Stomach smooth muscle (tissue), 2 donors: ENCODE results near the gene CELF2.

Experiments used
- H3K27ac ChIP-seq: one replicate; pipeline ENCODE4 v1.7.0; 2013; ENCODE audit warnings: mild to moderate bottlenecking, low read length, inconsistent platforms
- H3K27me3 ChIP-seq, 2 donors: one replicate each; pipeline ENCODE4 v1.7.0; 2013; ENCODE audit warnings: low read length in 2 of 2; ENCODE audit not compliant: insufficient read depth in 2 of 2, control insufficient read depth in 1 of 2
- H3K36me3 ChIP-seq, 2 donors: one replicate each; pipeline ENCODE4 v1.7.0; 2013; ENCODE audit warnings: low read length in 2 of 2; ENCODE audit not compliant: control insufficient read depth in 2 of 2, insufficient read depth in 2 of 2
- H3K4me1 ChIP-seq: one replicate; pipeline ENCODE4 v1.7.0; 2013; ENCODE audit warnings: low read length; ENCODE audit not compliant: control insufficient read depth, insufficient read depth
- H3K4me3 ChIP-seq, 2 donors: one replicate each; pipeline ENCODE4 v1.7.0; 2013; ENCODE audit warnings: low read length in 2 of 2
- H3K9ac ChIP-seq, 2 donors: one replicate each; pipeline ENCODE4 v1.7.0; 2013; ENCODE audit warnings: low read length in 2 of 2, mild to moderate bottlenecking in 1 of 2
- H3K9me3 ChIP-seq, 2 donors: one replicate each; pipeline ENCODE4 v1.7.0; 2013; ENCODE audit warnings: low read length in 2 of 2; ENCODE audit not compliant: control insufficient read depth in 2 of 2
- donor health status: healthy.
- donor health status: Pancreatic carcinoma.

The CELF2 gene

DNA sequence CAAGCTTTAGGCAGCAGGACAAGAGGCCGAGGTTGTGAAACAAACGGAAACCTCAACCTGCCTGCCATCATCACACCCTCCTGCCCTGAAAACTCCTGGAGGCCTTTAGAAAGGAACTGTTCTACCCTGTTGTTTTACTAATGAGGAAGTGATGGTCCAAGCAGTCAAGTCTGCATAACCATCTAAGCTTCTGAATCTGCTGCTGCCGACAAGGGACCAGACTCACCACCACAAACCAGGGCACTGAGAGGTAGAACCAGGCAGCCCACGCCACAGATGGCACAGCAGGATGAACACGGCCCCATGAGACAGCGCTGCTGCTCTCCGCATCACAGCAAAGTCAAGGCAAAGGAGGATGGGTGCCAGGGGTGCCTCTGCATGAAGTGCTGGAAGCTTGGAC is 209.4 kb downstream of the CELF2 start:
- Histone ChIP-seq H3K27me3 (no peaks in the 10 kb centered on the region), H3K4me1 (no peaks in the 10 kb centered on the region), H3K27ac (no peak overlapping the region), H3K9ac (no peak overlapping the region), H3K36me3 (peaks cover 7 to 15% of the 10 kb centered on the region in 2 donors), H3K4me3 (no peak overlapping the region), H3K9me3 (no peaks in the 10 kb centered on the region)

DNA sequence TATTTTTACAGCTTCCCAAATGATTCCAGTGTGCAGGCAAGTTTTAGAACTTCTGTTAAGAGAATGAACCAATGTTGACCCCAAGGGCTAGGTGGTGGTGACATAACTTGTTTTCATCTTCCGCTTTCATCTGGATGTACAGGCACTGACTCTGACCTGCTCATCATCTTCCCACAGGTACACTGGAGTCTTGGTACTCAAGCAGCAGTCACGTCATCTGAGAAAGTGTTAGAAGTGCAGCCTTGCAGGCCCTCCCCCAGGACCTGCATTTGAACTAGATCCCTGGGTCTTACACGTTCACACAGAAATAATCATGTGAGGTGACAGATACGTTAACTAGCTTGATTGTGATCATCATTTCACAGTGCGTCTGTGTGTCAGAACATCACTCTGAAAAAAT is 212.2 kb downstream of the CELF2 start:
- H3K4me1 ChIP-seq, result no peaks in the 10 kb centered on the region

DNA sequence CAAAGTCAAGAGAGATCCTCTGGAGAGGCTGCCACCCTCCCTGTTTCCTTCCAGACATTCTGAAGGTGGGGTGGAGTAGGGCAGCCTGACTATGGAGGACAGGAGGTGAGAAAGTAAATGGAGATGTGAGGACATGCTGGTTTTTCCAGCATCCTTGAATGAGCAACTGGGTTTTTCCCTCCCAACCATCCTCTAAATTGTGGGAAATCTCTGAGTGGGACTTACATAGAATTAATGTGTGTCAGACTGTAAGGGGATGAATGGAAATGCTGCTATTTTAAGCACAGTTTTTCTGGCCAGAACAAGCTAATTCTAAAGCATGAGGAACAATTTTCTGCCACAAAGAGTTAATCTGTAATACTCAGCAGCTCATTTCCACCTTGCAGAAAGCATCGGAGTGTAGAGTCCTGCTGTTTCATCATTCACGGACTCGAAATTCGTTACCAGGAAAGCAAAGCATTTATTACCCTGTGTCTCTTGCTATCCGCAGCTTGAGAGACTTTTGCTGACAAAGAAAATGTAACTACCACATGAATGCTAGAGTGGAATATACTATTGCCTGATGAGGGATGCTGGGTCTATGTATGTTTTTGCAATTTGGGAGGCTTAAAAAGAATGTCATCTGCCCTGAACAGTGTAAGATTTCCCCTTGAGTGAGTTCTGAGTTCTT is 213.0 kb downstream of the CELF2 start:
- Histone ChIP-seq H3K27ac (no peak overlapping the region), H3K9ac (no peak overlapping the region), H3K36me3 (peaks cover 10 to 25% of the 10 kb centered on the region in 2 donors), H3K4me3 (no peak overlapping the region), H3K27me3 (no peaks in the 10 kb centered on the region), H3K4me1 (no peaks in the 10 kb centered on the region), H3K9me3 (peaks cover 0 to 6% of the 10 kb centered on the region in 2 donors)

More for the DNA sequence above, 212.2 kb downstream of the CELF2 start:
- H3K9ac ChIP-seq, result no peak overlapping the region
- peaks cover 0 to 6% of the 10 kb centered on the region in 2 donors for H3K9me3 ChIP-seq
- H3K36me3 ChIP-seq, result peaks cover 10 to 25% of the 10 kb centered on the region in 2 donors
- H3K27me3 ChIP-seq, result no peaks in the 10 kb centered on the region
- no peak overlapping the region for H3K27ac ChIP-seq
- H3K4me3 ChIP-seq, result no peak overlapping the region

DNA sequence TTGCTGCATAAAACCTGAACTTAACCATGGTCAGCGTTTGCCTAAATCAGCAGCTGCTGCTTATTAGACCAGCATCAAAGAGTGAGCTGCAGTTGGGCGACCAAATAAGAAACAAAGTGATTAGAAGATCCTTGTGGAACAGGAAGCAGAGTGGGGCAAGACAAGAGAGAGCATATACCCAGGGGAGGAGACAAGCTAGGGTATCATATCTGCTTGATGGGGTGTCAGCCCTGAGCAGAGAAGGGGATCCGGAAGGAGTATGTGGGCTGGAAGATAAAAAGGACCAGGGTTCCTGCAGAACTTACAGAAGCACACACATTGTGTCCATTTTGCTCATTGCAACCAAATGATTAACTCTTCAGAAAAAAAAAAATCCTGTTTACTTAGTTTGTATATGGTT is 213.6 kb downstream of the CELF2 start:
- H3K27me3 ChIP-seq, result no peaks in the 10 kb centered on the region
- no peak overlapping the region for H3K4me3 ChIP-seq
- peaks cover 10 to 25% of the 10 kb centered on the region in 2 donors for H3K36me3 ChIP-seq
- no peak overlapping the region for H3K27ac ChIP-seq
- no peaks in the 10 kb centered on the region for H3K4me1 ChIP-seq
- no peak overlapping the region for H3K9ac ChIP-seq
- H3K9me3 ChIP-seq, result peaks cover 0 to 6% of the 10 kb centered on the region in 2 donors

DNA sequence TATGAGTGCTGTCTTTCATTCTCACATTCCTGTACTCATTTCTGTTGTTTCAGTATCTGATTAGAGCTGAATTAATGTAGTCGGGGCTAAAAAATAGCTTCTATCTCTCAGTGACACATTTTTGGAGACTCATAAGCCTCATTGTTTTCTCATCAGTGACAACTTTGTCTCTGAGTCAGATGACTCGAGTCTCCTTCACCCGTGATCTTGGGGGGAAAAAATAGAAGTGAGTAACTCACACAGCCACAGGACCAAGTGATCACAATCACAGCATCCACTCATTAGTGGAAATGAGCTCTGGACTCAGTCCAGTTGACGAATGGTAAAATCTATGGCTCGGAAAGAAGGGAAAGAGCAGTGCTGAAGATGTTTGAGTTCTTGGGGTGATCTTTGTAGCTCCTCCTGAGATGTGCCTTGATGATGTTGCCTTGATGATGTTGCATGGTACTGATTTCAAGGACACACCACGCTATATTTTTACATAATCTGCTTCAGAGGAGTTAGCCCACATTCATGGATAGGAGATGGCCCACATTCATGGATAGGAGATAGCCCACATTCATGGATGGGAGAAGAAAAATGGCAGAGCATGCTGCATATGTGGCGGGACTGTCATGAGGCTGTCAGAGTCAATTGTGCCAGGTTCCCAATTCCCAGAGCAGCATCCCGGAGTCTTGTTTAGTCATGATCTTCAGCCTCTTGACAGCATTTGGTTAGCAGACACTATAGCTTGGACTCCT is 214.7 kb downstream of the CELF2 start:
- Histone ChIP-seq H3K27ac (no peak overlapping the region), H3K4me3 (no peak overlapping the region), H3K27me3 (no peaks in the 10 kb centered on the region), H3K9ac (no peak overlapping the region), H3K36me3 (peaks cover 10 to 20% of the 10 kb centered on the region in 2 donors), H3K9me3 (peaks cover 0 to 6% of the 10 kb centered on the region in 2 donors), H3K4me1 (no peaks in the 10 kb centered on the region)

DNA sequence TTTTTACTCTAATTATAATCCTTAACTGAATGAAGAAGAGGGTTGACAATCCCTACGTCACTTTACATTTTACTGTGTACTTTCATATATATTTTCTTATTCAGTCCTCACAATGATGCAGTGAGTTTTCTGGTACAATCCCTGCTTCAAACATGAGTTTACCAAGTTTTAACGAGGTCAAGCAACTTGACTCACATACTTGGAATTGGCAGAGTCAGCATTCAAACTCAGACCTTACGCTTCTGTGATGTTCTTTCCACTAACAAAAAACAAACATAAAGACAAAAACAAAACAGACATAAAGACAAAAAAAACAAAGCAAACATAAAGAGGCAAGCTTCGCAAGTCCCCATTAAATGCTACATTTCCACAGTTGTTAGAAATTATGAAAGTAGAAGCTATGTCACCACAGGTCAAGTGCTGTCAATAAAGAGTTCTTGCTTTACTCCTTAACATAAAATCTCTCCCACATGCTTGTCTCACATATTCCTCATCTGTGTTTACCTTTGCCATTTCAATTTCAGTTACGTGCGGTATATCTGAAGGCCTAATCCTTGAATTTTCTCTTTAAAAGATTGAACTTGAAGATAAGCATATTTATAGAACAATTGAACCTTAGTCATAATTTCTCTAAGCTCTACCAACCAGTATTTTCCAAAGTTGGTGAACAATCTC is 217.3 kb downstream of the CELF2 start:
- Histone ChIP-seq H3K4me1 (no peaks in the 10 kb centered on the region), H3K4me3 (no peak overlapping the region), H3K9ac (no peak overlapping the region), H3K27ac (no peak overlapping the region), H3K9me3 (peaks cover 0 to 6% of the 10 kb centered on the region in 2 donors), H3K36me3 (peaks cover 3 to 15% of the 10 kb centered on the region in 2 donors), H3K27me3 (no peaks in the 10 kb centered on the region)

DNA sequence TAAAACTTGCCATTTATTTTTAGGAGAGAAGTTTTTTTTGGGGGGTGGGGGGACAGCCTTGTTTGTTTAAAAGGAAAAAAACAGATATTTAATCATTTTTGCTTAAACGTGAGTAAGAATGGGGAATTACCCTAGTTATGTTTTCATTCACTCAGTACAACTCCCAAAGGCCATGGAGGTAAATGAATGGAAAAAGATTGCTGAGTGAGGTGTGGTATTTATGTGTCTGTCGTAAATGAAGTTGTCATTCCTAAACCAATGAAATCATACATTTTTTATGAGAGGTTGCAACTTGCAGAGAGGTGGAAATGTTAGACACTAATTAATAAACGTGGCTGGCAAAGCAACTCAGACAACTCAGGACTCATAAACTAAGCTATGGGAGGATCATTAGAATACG is 218.1 kb downstream of the CELF2 start:
- Histone ChIP-seq H3K27me3 (no peaks in the 10 kb centered on the region), H3K4me1 (no peaks in the 10 kb centered on the region)

DNA sequence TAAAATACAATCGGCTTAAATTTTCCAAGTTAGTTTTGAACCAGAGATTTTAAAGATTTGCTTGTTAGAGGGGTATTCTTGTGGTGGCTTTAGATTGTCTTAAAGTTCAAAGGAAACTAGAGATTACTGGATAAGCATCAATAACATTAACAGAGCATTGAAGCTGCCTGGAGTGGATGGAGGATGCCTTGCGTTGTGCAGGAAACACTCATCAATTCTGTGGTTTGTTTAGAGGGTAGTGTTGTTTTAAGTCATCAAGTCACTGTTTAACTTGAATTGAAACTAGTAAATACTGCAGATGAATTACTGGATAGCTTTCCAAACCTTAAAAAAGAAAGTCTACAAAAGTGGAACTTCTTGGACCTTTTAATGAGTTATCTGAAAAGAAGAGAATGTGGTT is 218.6 kb downstream of the CELF2 start:
- Histone ChIP-seq H3K27me3 (no peaks in the 10 kb centered on the region), H3K4me1 (no peaks in the 10 kb centered on the region), H3K27ac (no peak overlapping the region), H3K9me3 (peaks cover 0 to 6% of the 10 kb centered on the region in 2 donors), H3K4me3 (no peak overlapping the region), H3K9ac (no peak overlapping the region), H3K36me3 (peaks cover 3 to 10% of the 10 kb centered on the region in 2 donors)

More for the DNA sequence above, 218.1 kb downstream of the CELF2 start:
- Histone ChIP-seq H3K9me3 (peaks cover 0 to 6% of the 10 kb centered on the region in 2 donors), H3K9ac (no peak overlapping the region), H3K36me3 (peaks cover 3 to 10% of the 10 kb centered on the region in 2 donors), H3K4me3 (no peak overlapping the region), H3K27ac (no peak overlapping the region)

DNA sequence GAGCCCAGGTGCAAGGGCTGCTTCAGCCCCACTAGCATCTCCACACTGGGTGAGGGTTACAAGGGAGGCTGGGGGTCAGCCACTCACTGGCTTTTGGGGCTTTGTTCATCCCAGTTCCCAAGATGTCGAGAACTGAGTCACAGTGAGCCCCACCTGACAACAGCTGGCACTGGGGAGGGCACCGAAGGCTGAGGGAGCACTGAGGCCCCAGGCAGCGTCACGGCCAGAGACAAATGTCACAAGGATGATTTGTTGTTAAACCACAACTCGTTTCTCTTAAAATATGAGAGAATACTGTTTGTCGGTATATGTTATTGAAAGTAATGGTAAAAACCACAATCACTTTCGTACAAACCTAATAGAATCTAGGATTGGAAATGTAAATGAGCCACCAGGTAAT is 219.9 kb downstream of the CELF2 start:
- H3K36me3 ChIP-seq, result peaks cover 0 to 9% of the 10 kb centered on the region in 2 donors

DNA sequence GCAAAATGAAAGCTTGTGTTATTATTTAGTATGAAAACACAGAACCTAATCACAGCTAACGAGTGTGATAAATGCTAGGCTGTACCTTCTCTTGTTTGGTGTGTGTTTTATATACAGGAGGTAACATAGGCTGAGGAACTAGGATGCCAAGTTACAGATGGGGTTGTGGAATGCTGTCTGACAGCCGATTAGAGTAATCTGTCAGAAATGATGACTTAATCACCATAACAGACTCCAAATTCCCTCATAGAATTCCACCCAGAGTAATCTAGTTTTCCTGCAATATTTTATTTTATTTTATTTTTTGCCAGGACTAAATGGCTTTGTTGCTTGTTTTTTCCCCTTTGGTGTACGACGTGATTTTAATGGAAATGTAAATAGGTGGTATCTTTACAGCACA is 221.2 kb downstream of the CELF2 start:
- peaks cover 12% of the 10 kb centered on the region for H3K4me1 ChIP-seq

More for the DNA sequence above, 219.9 kb downstream of the CELF2 start:
- H3K27ac ChIP-seq, result no peak overlapping the region
- no peak overlapping the region for H3K4me3 ChIP-seq
- peaks cover 7% of the 10 kb centered on the region for H3K4me1 ChIP-seq
- H3K9me3 ChIP-seq, result peaks cover 0 to 2% of the 10 kb centered on the region in 2 donors
- H3K27me3 ChIP-seq, result no peaks in the 10 kb centered on the region
- H3K9ac ChIP-seq, result no peak overlapping the region

More for the DNA sequence above, 221.2 kb downstream of the CELF2 start:
- Histone ChIP-seq H3K4me3 (no peak overlapping the region), H3K9me3 (no peaks in the 10 kb centered on the region), H3K27ac (no peak overlapping the region), H3K36me3 (peaks cover 0 to 3% of the 10 kb centered on the region in 2 donors), H3K27me3 (no peaks in the 10 kb centered on the region), H3K9ac (no peak overlapping the region)
